NCI-H2227 (cell line): ENCODE results near the gene ERGIC2.

Experiments used
- DNase-seq: peaks from one replicate; lab custom pipeline; 2025; ENCODE audit not compliant: unreplicated experiment; lab: John Stamatoyannopoulos, UW

Gene ERGIC2

DNA sequence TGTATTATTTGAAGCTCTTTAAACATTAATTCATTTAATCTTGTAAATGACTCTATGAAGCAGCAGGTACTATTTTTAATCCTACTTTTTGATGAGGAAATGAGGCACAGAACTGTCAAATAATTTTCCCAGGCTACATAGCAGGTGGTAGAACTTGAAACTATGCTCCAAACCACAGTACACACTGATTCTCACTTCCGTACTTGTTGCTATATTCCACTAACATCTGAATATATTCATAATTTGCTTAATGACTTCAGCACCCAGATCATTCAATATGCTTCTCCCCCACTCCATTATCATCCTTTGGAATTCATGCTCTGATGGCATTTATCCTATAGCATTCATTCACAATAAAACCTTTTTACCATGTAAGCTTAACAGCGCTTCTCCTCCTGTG, 4.9 kb downstream of the ERGIC2 start:
- DNase-seq: no peak

DNA sequence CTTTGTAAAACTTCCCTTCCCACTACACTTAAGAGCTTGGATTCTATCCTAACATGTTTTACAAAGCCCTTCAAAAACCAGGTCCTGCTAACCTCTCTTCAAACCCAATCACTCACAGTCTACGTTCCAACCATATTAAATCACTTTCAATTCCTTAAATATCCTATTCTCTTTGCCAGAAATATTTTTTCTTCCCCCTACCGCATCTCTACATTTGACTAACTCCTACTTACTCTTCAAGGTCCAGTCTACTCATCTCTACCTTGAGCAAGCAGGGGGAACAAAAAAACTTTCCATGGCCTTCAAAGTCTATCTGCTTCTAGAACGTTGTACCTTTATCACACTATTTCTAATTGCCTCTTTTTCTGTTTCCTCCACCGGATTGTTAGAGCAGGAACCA, 6.1 kb downstream of the ERGIC2 start:
- no peak for DNase-seq

DNA sequence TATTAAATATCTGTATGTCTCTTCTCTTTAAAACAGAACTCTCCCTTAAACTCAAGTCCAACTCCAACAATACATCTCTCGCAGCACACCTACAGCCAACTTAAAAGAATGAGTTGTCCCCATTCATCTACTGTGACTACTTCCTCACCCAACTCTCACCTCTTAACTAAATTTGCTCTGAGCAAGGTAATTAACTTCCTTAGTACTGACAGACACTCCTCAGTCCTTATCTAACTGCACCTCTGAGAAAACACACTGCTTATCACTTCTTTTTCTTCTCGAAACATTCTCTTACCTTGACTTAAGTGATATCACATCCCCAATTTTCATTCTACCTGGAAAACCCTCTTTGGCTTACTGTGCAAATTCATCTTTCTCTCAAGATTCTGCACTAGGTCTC, 7.0 kb downstream of the ERGIC2 start:
- no peak for DNase-seq

DNA sequence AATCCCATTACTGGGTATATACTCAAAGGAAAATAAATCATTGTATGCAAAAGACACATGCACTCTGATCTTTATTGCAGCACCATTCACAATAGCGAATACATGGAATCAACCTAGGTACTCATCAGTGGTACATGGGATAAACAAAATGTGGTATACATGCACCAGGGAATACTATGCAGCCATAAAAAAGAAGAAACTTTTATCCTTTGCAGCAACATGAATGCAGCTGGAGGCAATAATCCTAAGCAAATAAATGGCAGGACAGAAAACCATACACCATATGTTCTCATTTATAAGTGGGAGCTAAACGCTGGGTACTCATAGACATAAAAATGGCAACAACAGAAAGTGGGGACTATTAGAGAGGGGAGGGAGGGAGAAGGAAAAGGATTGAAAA, 15.9 kb downstream of the ERGIC2 start:
- no peak for DNase-seq

DNA sequence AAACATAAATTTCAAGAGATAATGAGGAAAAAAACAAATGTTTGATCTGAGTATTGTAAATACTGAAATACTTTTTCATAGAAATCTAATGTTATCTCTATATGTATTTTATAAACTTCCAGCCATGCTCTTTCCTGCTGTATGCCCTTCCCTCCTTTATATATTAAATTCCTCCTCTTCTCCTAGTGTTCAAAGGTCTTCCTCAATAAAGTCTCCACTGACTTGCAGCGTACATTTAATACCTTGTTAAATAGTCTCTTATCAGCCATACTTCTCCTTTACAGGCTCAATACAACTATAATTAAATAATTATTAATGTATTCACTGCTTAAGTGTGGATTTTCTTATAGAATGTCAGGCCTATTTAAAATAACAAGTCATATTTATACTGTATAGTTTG, 26.0 kb downstream of the ERGIC2 start:
- DNase-seq: no peak

DNA sequence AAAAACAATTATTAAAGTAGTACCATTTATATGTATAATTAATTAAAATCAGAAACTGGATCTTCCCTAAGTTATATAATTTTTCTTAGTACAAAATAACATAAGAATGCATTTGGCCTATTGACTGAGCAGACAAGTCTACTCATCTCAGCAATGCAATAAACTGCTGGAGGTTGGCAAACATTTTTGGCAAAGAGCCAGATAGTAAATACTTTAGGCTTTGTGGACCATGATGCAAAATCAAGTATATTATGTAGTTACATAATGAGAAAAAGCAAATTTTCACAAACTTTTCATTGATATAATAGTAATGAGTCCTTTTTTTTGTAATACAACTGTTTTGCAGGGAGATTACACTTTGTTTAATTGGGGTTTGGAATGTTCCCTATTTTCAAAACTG, 30.9 kb downstream of the ERGIC2 start:
- DNase-seq: no peak

DNA sequence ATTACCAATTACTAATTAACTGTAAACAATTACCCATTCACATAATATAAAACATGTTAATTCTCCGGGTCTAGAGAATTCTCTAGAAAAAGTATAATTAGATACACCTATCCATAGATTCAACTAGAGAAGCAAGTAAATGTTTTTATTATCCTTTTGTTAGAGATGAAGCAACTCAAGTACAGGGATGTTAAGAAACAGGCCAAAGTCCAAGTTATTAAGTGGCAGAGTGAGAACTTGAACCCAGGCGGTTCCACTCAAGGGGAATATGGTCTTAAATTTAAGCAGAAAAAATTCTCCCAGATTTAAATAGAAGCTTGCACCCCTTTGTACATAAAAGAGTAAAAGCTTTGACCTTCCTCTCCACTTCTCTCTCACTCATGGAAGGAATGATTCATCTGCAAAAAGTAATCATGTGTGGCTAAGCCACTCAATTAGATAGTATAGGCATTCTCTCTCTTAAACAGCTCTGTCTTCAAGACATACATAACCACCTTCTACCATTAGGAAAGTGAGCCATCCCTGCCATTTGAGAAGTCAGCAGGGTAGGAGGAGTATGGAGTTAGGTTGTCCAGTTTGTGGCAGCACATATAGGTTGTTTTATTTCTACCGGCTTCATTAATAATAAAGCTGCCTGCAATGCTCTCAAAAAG, 34.1 kb downstream of the ERGIC2 start:
- no peak for DNase-seq

DNA sequence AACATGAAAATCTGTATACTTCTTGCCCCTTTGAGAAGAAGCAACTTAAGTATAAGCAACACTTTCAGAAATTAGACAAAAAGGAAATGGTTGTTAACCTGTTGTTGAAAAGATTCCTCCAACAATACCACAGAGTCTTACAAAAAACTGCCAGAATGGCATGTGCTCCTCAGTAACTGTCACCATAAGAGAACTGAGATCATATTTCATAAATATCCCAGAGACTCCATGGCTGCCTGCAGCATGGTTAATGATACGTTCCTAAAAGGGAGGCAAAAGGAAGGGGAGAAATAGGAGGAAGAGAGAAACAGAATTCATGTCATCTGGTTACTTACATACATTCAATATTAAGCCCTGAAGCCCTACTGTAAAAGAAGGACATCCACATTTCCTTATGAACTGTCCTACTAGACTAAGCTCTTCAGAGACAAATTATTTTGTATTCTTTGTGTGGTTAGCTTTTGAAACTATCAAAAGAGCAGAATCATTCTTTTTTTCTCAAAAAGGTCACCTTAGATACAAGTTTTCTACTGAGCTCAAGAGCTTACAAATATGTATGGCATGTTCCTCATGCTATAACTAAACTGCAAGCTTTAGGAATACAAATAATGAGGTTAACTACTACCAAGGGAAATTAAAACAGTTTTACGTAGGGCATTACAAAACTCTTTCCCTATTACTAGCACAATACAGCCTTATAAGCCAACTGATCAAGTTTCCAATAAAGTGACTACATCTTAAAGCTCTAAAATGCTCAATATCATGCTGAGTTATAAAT, 37.8 kb downstream of the ERGIC2 start:
- DNase-seq: no peak

DNA sequence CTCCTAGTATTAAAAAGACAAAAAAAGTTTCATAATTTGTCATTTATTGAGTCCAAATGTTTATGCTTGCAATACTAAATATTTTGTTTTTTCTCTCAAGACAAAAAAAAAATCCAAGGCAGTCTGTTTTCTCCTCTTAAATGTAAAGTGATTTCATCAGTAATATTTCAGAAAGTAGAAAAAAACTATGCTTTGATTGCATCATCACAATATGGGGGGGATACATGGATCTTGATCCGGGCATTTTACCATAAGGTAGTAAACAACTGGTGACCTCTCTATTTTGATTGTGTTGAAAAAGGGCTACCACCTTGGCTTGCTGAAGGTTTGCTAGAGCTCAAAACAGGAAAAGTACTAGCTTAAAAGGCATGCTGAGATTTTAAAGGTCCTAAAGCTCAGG, 43.6 kb downstream of the ERGIC2 start:
- no peak for DNase-seq

DNA sequence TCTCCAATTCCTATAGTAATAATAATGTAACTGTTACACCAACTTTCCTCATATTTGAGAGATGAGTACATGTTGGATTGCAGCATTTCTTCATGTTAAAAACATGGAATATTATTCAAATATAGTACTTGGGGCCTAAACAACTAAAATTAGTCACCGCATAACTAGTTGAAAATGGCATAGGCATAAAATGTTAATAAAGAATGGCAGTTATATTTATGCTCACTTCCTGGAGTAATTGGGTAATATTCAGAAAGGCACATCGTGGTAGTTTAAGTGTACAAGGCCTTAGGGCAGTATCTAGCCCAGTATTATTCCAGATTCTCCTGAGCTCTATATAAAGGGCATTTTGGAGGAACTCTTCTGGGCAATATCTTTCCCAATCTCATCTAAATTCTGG, 46.0 kb downstream of the ERGIC2 start:
- no peak for DNase-seq

DNA sequence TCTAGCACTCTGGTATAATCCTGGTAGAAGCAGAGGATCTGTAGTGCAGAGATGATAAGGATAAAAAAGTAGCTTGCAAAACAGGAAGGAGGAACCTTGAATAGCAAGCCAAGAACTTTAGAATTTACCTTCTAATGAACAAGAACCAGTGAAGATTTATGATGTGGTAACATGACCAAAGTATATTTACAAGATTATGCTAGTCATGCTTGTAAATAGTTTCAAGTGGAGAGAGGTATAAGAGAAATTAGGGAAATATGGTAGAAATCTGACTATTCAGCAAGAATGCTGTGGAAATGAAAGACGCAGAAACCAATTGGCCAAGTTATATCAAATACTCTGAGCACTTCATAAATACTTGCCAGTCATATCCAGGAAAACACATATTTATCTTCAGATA, 47.8 kb downstream of the ERGIC2 start:
- no peak for DNase-seq

DNA sequence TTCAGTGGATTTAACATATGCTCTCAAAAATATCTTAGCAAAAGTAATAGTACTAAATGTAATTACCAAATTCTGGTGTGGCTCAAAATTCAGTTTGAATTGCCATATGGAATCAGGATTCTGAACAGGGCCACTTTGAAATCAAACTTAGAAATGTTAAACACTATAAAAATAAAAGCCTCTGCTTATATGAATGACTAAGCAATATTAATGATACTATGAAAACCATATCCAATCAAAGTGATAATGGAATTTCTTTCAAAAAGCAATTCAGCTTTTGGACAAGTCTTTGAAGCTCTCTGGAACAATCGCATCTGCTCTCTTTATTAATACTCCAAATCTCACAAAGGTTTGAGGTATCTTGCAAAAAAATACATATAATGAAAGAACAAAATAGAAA, 51.6 kb downstream of the ERGIC2 start:
- DNase-seq: no peak

DNA sequence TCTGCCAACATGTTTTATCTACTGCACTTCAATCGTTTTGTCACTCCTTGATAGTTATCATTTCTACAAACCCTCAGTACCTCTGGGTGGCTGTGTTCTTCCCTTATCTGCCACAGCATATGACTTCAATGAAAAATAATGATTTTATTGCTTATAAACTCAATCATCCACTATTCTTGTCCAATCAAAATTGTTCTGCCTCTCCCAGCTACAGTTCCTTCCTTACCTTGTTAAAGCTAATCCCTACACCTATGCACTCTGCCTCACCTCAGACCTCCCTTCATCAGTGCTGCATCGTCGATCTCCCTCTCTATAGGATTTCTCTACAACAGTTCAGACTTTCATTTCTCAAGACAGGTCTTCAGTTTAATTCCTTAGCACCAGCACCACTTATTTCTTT, 58.8 kb downstream of the ERGIC2 start:
- no peak for DNase-seq

DNA sequence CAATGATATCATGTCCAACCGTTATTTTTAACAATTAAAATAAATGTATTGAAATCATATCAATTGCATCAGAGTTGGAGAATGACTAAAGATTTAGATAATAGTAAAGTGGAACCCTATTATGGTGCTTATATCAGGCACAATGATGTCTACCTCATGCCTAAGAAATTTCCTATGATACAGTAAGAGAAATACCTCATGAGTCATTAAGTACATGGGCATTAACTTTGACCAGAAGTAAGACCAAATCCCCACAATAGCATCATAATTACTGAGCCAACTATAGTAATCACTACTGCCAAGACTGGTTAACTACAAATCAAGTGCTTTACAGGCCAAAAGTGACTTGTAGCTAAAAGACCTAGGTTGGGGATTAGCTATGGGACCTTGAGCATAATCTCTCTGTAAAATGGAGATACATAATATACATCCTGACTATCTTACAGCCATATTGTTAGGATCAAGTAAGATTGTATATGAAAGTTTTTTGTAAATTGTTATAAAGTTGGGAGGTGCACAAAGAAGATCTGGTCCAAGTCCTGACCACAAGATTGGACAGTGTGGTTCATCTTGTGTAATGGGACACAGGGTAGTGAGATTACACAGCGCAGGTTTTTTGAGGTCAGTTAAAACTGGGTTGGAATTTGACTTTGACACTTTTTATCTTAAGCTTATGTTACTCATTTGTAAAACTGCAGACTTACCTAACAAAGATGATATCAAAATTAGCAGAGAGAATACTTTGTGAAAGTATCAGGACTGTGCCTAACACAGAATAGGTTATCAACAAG, 60.5 kb downstream of the ERGIC2 start:
- DNase-seq: no peak

DNA sequence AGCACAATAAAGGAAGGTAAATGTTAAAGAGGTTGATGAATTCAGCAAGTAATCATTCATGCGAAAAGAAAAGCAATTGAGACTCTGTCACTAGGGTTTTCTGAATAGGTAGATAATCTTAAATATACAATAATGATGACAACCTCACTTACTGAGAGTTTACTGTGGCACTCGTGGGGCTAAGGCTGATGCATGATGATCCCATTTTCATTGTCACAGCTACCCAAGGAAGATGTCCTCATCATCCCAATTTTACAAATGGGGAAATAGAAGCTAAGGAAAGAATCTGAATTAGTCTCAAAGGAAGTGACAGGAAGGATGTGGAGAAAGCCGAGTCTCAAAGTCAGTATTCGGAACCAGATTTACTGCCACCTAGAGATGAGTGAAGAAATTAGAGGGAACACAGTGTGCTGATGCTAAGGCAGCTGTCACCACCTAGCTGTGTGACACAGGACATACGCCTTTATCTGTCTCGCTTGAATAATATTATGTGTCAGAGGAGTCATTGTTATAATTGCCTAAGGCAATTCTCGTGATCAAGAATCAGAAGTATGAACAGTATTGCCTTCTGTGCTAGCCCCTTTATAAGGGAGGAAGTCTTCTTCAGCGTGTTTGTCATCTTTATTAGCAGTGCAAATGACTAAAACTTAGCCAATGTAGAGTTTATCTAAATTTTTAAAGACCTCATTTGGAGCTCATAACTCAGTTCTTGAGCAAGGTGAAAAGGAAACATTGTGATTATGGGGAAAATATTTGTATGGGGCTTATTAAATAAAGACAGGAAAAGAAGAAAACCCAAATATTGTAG, 63.2 kb downstream of the ERGIC2 start:
- DNase-seq: peak; percentile 57

DNA sequence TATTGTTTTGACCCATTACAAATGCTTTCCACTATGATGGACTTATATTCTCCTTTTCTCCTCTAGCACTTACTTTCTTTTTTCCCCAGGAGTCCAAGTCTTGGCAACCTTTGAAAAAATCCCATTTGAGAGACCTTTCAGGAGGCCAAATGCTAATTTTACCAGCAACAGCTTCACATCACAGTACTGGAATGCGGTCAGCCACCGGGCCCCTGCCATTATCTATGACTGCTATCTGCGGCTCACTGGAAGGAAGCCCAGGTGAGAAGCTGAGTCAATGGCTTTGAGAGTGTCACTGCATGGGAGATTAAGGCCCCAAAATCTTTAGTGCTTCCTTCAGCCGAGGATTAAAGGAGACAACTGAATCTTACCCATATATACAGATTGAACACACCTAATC, 64.2 kb downstream of the ERGIC2 start:
- no peak for DNase-seq

DNA sequence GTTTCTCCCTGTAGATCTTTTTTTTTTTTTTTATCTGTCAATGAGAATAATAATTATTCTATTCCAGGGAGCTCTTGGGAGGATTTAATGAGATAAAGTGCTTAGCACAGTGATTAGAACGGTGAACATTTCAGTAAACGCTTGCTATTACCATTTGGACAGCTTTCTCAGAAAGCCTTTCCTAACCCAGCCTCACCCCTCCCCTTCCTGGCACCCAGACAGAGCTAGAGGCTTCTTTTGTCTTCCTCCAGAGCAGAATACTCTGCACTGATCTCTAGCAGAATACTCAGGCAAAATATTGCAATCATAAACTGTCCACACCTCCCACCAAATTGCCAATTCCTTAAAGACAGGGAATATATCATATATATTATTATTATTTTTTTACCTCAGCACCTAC, 66.6 kb downstream of the ERGIC2 start:
- DNase-seq: no peak

DNA sequence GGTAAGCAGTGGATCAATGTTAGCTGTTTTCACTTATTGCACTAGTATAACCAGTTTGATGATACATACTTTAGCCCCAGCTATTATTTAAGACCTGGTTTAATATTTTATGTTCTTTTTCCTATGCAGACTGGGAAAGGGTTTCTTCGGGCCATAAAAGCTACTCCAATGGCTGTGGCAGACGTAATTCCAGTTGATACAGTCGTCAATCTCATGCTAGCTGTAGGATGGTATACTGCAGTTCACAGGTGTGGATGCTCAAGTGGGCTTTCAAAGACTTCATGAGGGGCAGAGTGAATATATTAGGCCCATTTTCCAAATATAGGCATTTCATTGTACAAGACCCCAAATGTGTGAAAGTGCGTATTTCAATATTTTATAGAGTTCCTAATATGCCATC, 70.1 kb downstream of the ERGIC2 start:
- DNase-seq: no peak

DNA sequence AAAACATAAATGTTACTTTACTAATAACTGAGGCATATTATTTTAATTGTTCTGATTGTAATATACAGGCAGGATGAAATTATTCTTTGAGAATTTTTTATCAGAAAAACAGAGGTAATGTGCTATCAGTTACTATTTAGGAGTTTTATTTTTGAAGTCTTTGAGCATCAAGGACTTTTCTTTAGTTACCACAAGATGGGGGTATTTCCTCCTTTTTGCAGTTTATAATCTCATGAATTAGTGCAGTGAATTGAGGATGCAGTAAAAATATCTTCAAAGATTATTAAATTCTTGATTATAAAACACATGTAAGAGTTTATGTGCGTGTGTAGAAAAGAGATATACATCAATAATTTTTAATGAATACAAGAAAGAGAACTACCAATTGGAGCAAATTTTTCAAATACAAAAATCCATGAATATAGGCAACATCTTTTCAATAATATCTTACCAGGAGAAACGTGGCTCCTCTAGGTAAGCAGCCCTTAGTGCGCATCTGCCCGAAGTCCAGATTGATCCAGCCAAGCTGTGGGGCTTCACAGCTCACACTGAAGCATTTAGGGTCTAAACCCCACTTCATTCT, 71.6 kb downstream of the ERGIC2 start:
- no peak for DNase-seq

DNA sequence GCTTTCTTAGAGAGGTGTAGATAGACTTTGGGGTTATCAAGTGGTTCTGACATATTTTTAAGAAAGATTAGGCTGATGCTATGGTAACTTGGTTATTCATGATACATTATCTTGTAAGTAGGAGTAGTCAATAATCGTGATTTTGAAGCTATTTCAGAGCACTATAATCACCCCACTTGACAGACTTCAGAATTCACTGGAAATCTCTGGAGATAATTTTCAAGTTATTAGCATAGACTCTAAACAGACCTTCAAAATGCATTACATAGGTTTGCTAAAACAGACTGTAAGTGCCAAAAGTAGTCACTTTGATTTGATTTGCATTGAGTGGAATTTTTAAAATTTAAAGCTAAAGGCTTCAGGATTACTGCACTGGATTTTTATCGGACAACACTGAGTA, 74.3 kb downstream of the ERGIC2 start:
- DNase-seq: no peak

DNA sequence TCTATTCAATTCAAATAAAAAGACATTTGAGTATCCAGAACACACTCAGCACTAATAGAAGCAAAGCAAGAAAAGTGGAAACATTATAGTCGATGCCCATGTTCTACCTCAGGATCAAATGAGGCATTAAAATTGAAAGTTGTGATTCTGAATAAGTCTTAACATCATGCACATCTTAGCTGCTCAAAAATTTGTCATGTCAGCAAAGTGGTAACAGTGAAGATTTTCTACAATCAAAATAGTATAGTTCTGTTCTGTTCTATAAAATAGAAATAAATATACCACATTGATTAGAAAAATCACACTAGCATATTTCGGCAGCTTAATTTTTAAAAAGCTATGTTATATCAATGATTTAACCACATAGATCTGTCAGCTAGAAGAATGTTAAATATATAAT, 74.7 kb downstream of the ERGIC2 start:
- DNase-seq: no peak
